Stimulated activated CD4-positive, alpha-beta T cell treated with anti-CD3 and anti-CD28 coated beads, Interleukin-15, amount 100 ng/mL, for 48 hours (primary cell): ENCODE data around the gene RBM12.

ENCODE experiments used
- DNase-seq, 2 donors: peaks; one replicate each; pipeline ENCODE4 v3.0.0-alpha.2; 2020; ENCODE audit warnings: low read depth in 2 of 2

RBM12 gene

GRCh38 chr20:35653893-35654292, 10.8 kb downstream of the RBM12 start:
- no peak for DNase-seq

- DNase-seq = no peak
These were observed 11.3 kb downstream of the RBM12 start for GRCh38 chr20:35653430-35653734.

GRCh38 chr20:35652641-35653429, 11.9 kb downstream of the RBM12 start:
- no peak for DNase-seq

GRCh38 chr20:35651958-35652357, 12.7 kb downstream of the RBM12 start:
- no peak for DNase-seq

- DNase-seq = no peak
These were observed 14.1 kb downstream of the RBM12 start for GRCh38 chr20:35650632-35651031.

GRCh38 chr20:35648836-35649235, 15.9 kb downstream of the RBM12 start:
- no peak for DNase-seq

- no peak for DNase-seq
These were observed 19.9 kb downstream of the RBM12 start for GRCh38 chr20:35644806-35645205.

- DNase-seq = no peak
These were observed 21.7 kb downstream of the RBM12 start for GRCh38 chr20:35643045-35643444.

GRCh38 chr20:35641743-35642142, 23.0 kb downstream of the RBM12 start:
- DNase-seq = no peak

GRCh38 chr20:35640724-35641123, 24.0 kb downstream of the RBM12 start:
- DNase-seq = no peak

- DNase-seq = no peak
These were observed 25.9 kb downstream of the RBM12 start for GRCh38 chr20:35638751-35639150.

GRCh38 chr20:35637276-35637675, 27.4 kb downstream of the RBM12 start:
- no peak for DNase-seq

GRCh38 chr20:35636095-35636494, 28.6 kb downstream of the RBM12 start:
- DNase-seq = no peak

GRCh38 chr20:35635652-35636051, 29.0 kb downstream of the RBM12 start:
- no peak for DNase-seq

- DNase-seq = no peak
These were observed 32.1 kb downstream of the RBM12 start for GRCh38 chr20:35632539-35633115.

- no peak for DNase-seq
These were observed 34.1 kb downstream of the RBM12 start for GRCh38 chr20:35630636-35631035.

- no peak for DNase-seq
These were observed 35.1 kb downstream of the RBM12 start for GRCh38 chr20:35629427-35630145.

- DNase-seq = no peak
These were observed 37.6 kb downstream of the RBM12 start for GRCh38 chr20:35627121-35627520.

GRCh38 chr20:35626386-35627001, 38.2 kb downstream of the RBM12 start:
- DNase-seq = no peak

- no peak for DNase-seq
These were observed 38.9 kb downstream of the RBM12 start for GRCh38 chr20:35625584-35626385.

GRCh38 chr20:35621560-35621946, 43.1 kb downstream of the RBM12 start:
- DNase-seq = no peak
